Naive B cell (primary cell): Measurements from ENCODE around the gene PCDH9. TPM values are rescaled to one million over a fixed set of nuclear protein-coding genes. Genes with fewer than 3 reads are reported as not detected.
A peak's percentile ranks its signal among the peaks of the same experiment; 100 is the strongest.

ENCODE experiments used
- ATAC-seq, 2 donors: fragments of 150-1000 bp; cut with Tn5 transposase; 2 replicates each; pipeline ENCODE4 v1.10.0; 2021; ENCODE audit warnings: low read depth in 2 of 2, mild to moderate bottlenecking in 2 of 2, moderate library complexity in 2 of 2
- DNase-seq: peaks from one replicate; pipeline ENCODE4 v3.0.0; 2022
- H3K27ac Mint-ChIP-seq, 6 donors: one replicate each; pipeline ENCODE4 v1.8.0; 2020 to 2022; ENCODE audit warnings: mild to moderate bottlenecking in 6 of 6, mixed read lengths in 6 of 6, moderate library complexity in 5 of 6, inconsistent platforms in 2 of 6
- H3K27me3 Mint-ChIP-seq, 3 donors: one replicate each; pipeline ENCODE4 v1.8.0; 2021 to 2022; ENCODE audit warnings: mixed read lengths in 3 of 3, mild to moderate bottlenecking in 1 of 3
- H3K36me3 Mint-ChIP-seq, 2 donors: one replicate each; pipeline ENCODE4 v1.8.0; 2020 to 2022; ENCODE audit warnings: mixed read lengths in 2 of 2, inconsistent platforms in 1 of 2, mild to moderate bottlenecking in 1 of 2
- H3K4me1 Mint-ChIP-seq, 3 donors: one replicate each; pipeline ENCODE4 v1.8.0; 2020 to 2022; ENCODE audit warnings: mixed read lengths in 3 of 3, inconsistent platforms in 1 of 3, mild to moderate bottlenecking in 1 of 3, moderate library complexity in 1 of 3
- H3K4me3 Mint-ChIP-seq, 8 donors: one replicate each; pipeline ENCODE4 v1.8.0; 2020 to 2022; ENCODE audit warnings: mild to moderate bottlenecking in 8 of 8, mixed read lengths in 8 of 8, moderate library complexity in 8 of 8, inconsistent platforms in 2 of 8
- H3K9me3 Mint-ChIP-seq, 7 donors: one replicate each; pipeline ENCODE4 v1.8.0; 2020 to 2022; ENCODE audit warnings: mixed read lengths in 7 of 7, mild to moderate bottlenecking in 5 of 7, inconsistent platforms in 2 of 7, moderate library complexity in 1 of 7
- polyA plus RNA-seq, 6 donors: library from polyadenylated mRNA; unstranded; fragments of 300-500 nt; fragmentation: Illumina TruSeq; gene quantifications; one replicate each; pipeline ENCODE4 v1.2.3, GENCODE V29; 2021; ENCODE audit warnings: low read depth in 6 of 6

The PCDH9 gene
- polyA plus RNA-seq, 6 donors from 2014 or later: 49.9 to 70.2 (median 57.2) TPM

DNA sequence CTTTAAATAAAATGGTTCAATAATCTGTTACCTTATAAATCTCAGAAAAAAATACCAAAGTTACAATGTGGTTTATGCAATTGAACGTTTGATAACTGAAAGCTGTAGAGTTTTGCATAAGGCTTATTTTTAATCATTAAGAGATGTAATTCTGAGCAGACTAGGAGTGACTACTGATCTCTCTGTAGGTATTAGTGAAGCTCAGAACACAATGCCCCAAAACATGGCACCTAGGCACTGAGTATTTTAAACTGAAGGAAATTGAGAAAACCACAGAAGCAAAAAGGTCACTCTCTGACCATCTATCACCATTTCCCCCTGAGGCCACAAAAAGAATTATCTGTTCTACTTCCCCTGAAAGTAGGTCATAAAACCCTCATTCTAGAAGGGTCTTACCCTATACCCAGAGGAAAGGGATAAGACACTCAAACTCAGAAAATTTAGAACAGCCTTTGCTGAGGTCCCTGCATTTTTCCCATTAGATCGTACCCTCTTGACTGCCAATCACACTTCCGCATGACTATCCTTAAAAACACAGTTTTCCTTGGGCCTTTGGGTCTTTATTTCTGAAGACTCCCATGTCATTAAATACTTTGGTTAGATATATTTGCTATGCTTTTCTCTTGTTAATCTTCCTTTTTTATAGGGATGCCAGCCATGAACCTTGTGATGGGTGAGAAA lies 158.1 kb downstream of the PCDH9 start:
- DNase-seq: no peak
- Mint-ChIP-seq H3K4me3 (no peak overlapping the region), H3K27me3 (no peaks in the 10 kb centered on the region), H3K27ac (no peak overlapping the region), H3K9me3 (no peaks in the 10 kb centered on the region), H3K4me1 (peaks cover 6 to 18% (median 10%) of the 10 kb centered on the region in 3 donors), H3K36me3 (no peaks in the 10 kb centered on the region)
- ATAC-seq: no peak

DNA sequence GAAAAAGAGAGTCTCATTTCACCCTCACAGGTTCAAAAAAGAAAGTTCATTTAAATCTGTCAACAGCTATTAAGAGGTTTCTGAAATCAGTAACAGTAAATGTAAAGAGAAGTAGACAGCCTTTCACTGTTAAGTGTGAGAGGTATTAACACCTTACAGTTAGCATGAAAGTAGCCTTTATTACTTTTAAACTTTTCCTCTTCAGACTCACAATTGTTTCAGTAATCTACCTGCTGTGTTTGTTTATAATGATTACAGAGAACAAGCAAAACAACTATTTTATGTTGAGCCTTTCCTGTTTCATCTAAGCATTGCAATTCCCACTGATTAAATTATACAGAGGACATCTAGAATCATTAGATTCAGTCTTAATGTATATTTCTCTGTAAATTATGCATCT lies 159.8 kb downstream of the PCDH9 start:
- DNase-seq (no peak), ATAC-seq (no peak)
- H3K27ac Mint-ChIP-seq: no peak overlapping the region
- no peak overlapping the region for H3K4me3 Mint-ChIP-seq
- no peaks in the 10 kb centered on the region for H3K9me3 Mint-ChIP-seq
- H3K27me3 Mint-ChIP-seq: no peaks in the 10 kb centered on the region
- H3K4me1 Mint-ChIP-seq: peaks cover 4 to 16% (median 4%) of the 10 kb centered on the region in 3 donors
- H3K36me3 Mint-ChIP-seq: no peaks in the 10 kb centered on the region

DNA sequence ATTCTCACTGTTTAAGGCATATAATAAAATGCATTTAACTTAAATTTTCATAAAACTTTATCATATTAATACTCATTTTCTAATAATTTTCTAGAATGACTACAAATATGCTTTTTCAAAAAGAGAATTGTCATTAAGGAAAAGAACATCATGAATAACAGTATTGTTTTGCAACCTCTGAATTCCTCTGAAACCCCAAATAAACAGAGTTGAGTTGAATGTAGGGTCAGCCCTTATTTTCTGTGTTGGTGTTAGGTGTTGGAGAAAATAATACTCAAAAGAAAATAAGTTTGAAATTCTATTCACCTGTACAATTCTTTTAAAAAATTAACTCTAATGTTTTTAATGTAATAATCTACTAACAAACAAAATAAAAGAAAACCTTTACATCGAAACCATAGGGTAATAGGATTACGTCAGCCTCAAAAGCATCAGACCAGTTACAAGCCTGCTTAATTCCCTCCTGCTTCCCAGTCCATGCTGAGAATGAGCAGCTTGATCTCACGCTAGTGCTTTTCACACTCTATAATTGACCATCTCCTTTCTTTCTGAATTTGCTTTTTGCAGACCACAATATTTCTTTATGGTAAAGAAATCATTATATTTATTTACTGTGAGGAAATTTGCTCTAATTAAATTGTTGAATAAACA lies 160.9 kb downstream of the PCDH9 start:
- ATAC-seq (no peak), DNase-seq (no peak)
- Mint-ChIP-seq H3K36me3 (no peaks in the 10 kb centered on the region), H3K4me1 (peaks cover 4 to 11% (median 4%) of the 10 kb centered on the region in 3 donors), H3K27ac (no peak overlapping the region), H3K27me3 (no peaks in the 10 kb centered on the region), H3K9me3 (no peaks in the 10 kb centered on the region), H3K4me3 (no peak overlapping the region)

DNA sequence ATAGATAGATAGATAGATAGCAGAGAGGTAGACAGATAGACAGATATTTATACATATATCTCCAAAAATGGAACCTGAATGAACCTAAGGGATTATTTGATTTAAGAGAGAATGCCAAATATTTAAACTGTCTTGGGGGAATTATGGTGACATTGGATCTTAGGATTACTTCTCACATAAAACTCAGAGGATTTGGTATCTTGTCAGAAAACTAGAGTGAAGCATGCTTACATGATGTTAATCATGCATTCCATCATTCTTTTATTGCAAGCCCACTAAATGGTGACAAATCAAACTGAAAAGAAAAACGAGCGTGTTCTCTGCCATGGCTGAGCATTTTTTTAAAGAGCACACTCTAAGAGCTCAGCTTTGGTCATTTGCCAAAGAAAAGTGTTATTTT lies 165.2 kb downstream of the PCDH9 start:
- Mint-ChIP-seq H3K4me1 (peaks cover 5 to 9% (median 7%) of the 10 kb centered on the region in 3 donors), H3K9me3 (no peaks in the 10 kb centered on the region), H3K36me3 (no peaks in the 10 kb centered on the region), H3K27me3 (no peaks in the 10 kb centered on the region), H3K27ac (peak overlapping the region in 1 of 6 donors; percentile 7), H3K4me3 (no peak overlapping the region)
- no peak for ATAC-seq
- DNase-seq: no peak

DNA sequence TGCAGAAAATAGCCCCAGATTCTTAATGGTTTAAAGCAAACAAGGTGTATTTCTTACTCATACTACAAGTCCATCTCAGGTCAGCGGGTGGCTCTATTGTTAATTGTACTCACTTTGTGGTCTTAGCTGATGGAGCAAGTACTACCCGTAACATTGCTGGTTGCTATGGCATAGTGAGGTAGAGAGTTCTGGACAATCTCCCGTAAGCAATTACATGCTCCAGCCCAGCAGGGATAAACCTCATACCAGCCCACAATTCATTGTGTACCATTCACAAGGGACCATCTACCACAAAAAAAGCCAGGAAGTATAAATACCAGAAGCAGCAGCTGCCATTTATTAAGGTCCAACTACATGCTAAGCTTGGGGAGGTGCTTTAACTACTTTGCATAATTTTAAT lies 167.1 kb downstream of the PCDH9 start:
- H3K9me3 Mint-ChIP-seq: no peaks in the 10 kb centered on the region

DNA sequence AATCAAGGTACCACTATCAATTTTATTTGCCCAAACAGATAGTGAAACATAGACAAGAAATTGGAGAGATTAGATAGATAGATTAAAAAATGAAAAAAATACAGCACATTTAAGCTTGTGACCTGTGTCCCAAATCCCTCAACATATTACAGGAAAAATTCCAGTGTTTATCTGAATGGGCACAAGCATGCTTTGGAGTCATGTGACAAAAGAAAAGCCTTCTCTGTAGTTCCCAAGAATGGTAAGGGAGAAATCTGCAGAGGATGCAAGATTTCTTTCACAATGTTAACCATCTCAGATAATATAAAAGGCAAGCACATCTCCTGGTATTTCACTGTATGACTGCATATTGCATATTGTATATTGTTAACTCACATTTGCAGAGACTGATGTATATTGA lies 168.0 kb downstream of the PCDH9 start:
- Mint-ChIP-seq H3K36me3 (no peaks in the 10 kb centered on the region), H3K27me3 (no peaks in the 10 kb centered on the region), H3K27ac (peak overlapping the region in 1 of 6 donors; percentile 45), H3K4me3 (no peak overlapping the region), H3K9me3 (no peaks in the 10 kb centered on the region), H3K4me1 (peaks cover 5 to 14% (median 7%) of the 10 kb centered on the region in 3 donors)
- DNase-seq: no peak
- no peak for ATAC-seq

More for the DNA sequence above, 167.1 kb downstream of the PCDH9 start:
- no peak for DNase-seq
- ATAC-seq: no peak
- Mint-ChIP-seq H3K4me3 (no peak overlapping the region), H3K27me3 (no peaks in the 10 kb centered on the region), H3K27ac (no peak overlapping the region), H3K36me3 (no peaks in the 10 kb centered on the region), H3K4me1 (peaks cover 5 to 14% (median 7%) of the 10 kb centered on the region in 3 donors)

DNA sequence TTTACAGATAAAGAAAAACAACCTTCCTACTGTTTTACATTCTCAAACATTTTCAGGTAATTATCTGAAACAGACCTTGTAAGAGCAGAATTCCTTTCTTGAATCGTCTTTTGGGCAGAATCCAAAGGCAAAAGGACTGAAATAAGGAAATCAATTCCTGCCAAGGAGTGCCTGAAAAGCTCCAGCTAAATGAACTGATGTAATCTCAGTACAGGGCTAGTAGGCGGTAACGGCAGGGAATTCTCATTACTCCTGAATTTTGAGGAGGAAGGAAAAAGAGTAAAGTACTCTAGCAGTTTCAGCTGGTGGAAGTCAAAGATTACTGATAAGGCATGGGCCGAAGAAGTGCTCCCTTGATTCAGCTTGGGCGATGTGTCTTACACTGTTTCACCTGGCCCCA lies 168.4 kb downstream of the PCDH9 start:
- ATAC-seq: no peak
- Mint-ChIP-seq H3K27me3 (no peaks in the 10 kb centered on the region), H3K36me3 (no peaks in the 10 kb centered on the region)

DNA sequence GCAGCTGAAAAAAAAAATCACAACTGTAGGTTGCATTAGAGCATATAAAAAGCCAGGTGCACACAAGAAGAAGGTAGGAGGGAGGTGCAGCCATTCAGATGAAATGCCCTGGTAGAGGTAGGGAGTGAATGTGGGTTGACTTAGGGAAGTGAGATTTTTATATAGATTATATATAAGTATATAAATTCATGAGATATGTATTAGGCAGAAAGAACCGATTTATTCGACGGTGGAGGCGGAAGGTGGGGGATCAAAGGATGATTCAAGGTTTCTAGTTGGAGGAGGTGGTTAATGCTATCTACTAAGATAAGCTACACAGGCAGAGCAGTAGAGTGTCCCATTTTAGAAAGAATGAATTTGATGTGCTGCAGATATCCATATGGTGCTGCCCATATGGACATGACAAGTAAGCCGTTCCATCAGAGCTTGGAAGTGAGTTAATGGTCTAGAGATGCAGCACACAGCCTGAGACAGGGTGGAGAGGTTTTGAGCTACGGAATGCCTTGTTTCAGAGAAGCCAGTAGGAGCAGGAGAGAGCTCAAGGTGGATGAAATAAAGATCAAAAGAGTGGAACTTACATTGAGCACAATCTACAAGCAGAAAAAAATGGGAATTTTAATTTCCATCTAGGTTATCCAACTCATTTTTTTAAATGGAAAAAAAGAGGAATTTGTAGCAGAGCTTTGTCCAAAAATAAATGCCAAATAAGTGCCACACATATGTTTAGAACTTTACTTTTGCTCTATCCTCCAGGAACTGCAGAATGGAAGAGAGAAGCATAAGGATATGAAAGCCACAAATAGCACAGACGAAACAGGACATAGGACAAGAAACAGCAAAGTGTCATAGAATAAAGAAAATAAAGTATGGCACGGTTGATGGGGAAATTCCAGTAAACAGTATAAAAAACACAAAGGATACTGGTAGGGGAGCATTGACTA lies 177.3 kb downstream of the PCDH9 start:
- ATAC-seq: no peak

More for the DNA sequence above, 168.4 kb downstream of the PCDH9 start:
- no peak overlapping the region for H3K4me3 Mint-ChIP-seq
- no peak for DNase-seq
- H3K9me3 Mint-ChIP-seq: no peaks in the 10 kb centered on the region
- H3K4me1 Mint-ChIP-seq: peaks cover 5 to 14% (median 7%) of the 10 kb centered on the region in 3 donors
- H3K27ac Mint-ChIP-seq: peak overlapping the region in 1 of 6 donors; percentile 45

DNA sequence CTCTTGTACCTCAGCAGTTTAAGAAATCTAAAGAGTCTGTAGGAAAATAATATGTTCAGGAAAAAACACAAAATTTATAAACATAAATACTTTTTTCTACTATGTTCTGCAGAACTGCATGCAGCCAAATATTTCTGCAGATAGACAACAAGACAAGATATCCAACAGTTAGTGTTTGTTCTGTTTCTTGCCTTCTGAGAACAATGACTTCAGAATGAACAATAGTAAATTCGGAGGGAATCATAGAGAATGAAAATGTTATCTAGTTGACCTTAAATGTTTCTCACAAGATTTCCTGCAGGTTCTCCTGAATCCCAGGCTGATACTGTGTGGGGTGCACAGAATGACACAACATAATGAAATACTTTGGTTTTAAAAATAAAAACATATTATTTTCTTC lies 180.4 kb downstream of the PCDH9 start:
- Mint-ChIP-seq H3K36me3 (no peaks in the 10 kb centered on the region), H3K9me3 (no peaks in the 10 kb centered on the region), H3K4me1 (peaks cover 22 to 23% (median 22%) of the 10 kb centered on the region in 3 donors), H3K27me3 (no peaks in the 10 kb centered on the region), H3K4me3 (no peak overlapping the region), H3K27ac (no peak overlapping the region)
- ATAC-seq: no peak
- no peak for DNase-seq

More for the DNA sequence above, 177.3 kb downstream of the PCDH9 start:
- peaks cover 20 to 23% (median 22%) of the 10 kb centered on the region in 3 donors for H3K4me1 Mint-ChIP-seq
- H3K27me3 Mint-ChIP-seq: no peaks in the 10 kb centered on the region
- H3K4me3 Mint-ChIP-seq: peak overlapping the region in 1 of 8 donors; percentile 21
- no peaks in the 10 kb centered on the region for H3K36me3 Mint-ChIP-seq
- DNase-seq: no peak
- peak overlapping the region in 1 of 6 donors; percentile 19 for H3K27ac Mint-ChIP-seq
- H3K9me3 Mint-ChIP-seq: no peaks in the 10 kb centered on the region

DNA sequence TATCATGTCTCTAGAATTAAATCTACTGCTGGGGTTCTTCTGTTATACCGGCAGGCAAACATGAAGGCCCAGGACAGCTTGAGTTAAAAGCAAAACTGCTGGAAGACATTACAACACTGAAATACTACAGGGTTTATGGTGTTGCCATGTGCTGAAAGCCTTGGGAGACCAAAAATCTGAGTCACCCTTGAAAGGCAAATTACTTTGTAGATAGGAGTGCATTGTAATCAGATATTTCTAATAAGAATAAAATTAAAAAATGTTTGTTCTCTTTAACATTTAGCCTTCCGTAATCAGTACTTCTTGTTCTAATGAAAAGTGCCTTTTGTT lies 181.3 kb downstream of the PCDH9 start:
- ATAC-seq (peak in 1 of 2 donors; percentile 8), DNase-seq (no peak)
- no peaks in the 10 kb centered on the region for H3K36me3 Mint-ChIP-seq
- H3K27me3 Mint-ChIP-seq: no peaks in the 10 kb centered on the region
- peak overlapping the region in 4 of 6 donors; percentile 46 to 94 (median 66) for H3K27ac Mint-ChIP-seq
- peaks cover 17 to 27% (median 22%) of the 10 kb centered on the region in 3 donors for H3K4me1 Mint-ChIP-seq
- H3K4me3 Mint-ChIP-seq: peak overlapping the region in 2 of 8 donors; percentile 24 to 48
- no peaks in the 10 kb centered on the region for H3K9me3 Mint-ChIP-seq

DNA sequence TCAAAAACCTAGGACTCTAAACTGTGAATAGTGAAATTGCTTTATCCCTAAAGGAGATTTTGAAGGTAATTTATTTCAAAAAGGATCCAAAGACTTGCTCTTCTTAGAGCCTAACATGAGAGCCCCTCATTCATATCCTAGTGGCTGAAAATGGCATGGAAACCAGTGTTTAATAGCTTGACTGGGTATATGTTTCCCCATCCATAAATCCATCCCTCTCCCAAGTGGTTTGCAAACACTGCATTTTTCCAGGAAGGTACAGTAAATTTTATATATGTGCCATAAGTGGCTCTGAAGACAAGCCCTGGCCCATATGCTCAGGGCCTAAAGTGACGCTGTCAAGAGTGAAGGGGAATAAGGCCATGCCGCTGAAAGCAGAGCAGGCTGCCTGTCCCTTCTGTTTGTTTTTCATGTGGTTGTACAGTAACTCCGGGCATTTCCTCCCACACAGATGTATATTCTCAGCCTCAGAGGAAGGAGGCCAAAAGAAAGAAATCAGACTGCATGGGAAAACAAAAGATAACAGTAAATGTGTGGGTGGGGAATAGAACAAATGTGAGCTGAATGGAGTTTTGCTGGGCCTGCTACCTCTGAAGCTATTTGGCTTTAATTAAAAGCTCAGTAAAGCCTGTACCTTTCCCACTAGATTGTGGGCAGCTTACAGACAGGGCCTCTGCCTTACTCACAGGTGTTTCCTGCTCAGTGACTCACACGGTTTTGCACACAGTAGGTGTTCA lies 181.9 kb downstream of the PCDH9 start:
- Mint-ChIP-seq H3K4me3 (peak overlapping the region in 5 of 8 donors; percentile 10 to 79 (median 48)), H3K27ac (peak overlapping the region in 5 of 6 donors; percentile 39 to 94 (median 53)), H3K27me3 (no peaks in the 10 kb centered on the region), H3K4me1 (peaks cover 17 to 29% (median 24%) of the 10 kb centered on the region in 3 donors), H3K9me3 (peaks cover 0 to under 1% (median 0%) of the 10 kb centered on the region in 7 donors), H3K36me3 (no peaks in the 10 kb centered on the region)
- ATAC-seq (peak; percentile 62 to 69), DNase-seq (no peak)

DNA sequence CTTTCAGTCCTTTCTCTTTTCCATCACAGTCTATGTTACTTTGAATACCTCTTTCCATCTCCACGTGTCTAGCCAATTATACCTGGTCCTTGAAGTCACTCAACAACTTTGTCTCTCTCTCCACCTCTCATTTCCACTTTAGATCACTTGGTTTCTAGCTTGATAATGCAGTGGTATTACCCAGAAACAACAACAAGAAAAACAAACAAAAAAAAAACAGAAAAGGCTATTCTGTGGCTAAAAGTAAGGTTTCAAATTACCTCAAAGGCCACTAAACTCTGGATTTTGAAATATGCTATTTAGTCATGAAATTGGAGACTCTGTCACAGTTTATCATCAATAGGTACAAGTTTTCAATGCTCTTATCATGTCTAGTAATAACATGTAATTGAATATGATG lies 184.8 kb downstream of the PCDH9 start:
- no peaks in the 10 kb centered on the region for H3K27me3 Mint-ChIP-seq
- H3K9me3 Mint-ChIP-seq: peaks cover 0 to 5% (median 2%) of the 10 kb centered on the region in 7 donors
- H3K27ac Mint-ChIP-seq: no peak overlapping the region
- peaks cover 12 to 25% (median 19%) of the 10 kb centered on the region in 3 donors for H3K4me1 Mint-ChIP-seq
- ATAC-seq (no peak), DNase-seq (no peak)
- no peak overlapping the region for H3K4me3 Mint-ChIP-seq
- H3K36me3 Mint-ChIP-seq: peaks cover 0 to 7% of the 10 kb centered on the region in 2 donors

DNA sequence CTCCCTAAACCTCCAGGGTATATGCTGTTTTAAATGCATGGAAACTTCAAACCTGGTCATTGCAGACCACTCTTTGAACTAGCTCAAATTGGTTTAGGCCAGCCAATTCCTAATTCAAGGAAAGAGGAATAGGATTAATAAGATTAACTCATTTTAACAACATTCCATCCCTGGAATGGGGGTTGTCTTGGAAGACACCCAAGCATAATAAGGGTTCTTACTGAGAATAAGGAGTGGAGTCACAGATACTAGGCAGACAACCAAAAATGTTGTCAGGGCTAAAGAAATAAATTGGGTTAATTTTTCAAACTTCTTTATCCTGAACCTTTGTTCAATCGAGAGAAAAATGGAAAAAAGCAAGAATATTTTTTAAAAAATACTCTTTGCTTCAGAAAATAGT lies 186.2 kb downstream of the PCDH9 start:
- Mint-ChIP-seq H3K36me3 (peaks cover 0 to 7% of the 10 kb centered on the region in 2 donors), H3K9me3 (peaks cover 0 to 5% (median 2%) of the 10 kb centered on the region in 7 donors), H3K4me3 (no peak overlapping the region), H3K4me1 (peaks cover 12 to 23% (median 16%) of the 10 kb centered on the region in 3 donors), H3K27ac (no peak overlapping the region), H3K27me3 (no peaks in the 10 kb centered on the region)
- ATAC-seq (no peak), DNase-seq (no peak)
